NCI-H1092 (cell line): ENCODE measurements around the gene NOC4L.
A peak's percentile ranks its signal among the peaks of the same experiment; 100 is the strongest.
"Not testable (repeated sequence)": the region's sequence is repeated elsewhere in the genome, so short reads cannot be mapped to it uniquely, and the experiment has no call there.

ENCODE experiments used
- DNase-seq: peaks from one replicate; lab custom pipeline; 2025; lab: John Stamatoyannopoulos, UW

NOC4L gene

GRCh38 chr12:132142679-132143335, 1.4 kb upstream of the NOC4L start:
- no peak for DNase-seq

DNA sequence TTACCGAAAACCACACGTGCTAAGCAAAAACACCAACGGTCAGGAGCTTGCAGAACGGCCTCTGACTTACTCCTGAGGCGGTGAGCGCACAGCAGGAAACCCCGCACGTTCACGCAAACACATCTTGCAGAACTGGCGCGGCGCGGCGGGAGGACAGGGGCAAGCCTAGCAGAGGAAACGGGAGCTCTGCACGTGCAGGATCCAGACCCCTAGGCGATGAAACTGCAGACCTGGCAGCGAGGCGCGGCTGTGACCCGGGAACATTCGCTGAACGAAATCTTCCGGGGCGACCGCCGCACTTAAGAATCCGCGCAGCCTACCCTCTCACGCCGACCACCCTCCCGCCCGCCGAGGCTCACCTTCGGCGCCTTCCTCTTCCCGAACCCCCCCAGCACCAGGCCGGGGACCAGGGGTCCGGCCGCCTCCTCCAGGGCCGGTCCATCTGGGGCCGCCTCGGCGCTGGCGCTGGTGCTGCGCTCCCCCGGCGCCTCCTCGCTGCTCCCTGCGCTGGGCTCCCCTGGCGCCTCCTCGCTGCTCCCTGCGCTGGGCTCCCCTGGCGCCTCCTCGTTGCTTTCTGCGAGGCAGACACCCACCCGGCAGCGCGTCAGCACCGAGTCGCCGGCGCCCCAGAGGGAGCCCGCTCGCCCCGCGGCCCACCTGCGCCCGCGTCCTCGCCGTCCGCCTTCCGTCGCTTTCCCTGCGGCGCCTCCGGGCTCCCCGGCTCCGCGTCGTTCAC, 753 bp upstream of the NOC4L start:
- DNase-seq, result no peak

DNA sequence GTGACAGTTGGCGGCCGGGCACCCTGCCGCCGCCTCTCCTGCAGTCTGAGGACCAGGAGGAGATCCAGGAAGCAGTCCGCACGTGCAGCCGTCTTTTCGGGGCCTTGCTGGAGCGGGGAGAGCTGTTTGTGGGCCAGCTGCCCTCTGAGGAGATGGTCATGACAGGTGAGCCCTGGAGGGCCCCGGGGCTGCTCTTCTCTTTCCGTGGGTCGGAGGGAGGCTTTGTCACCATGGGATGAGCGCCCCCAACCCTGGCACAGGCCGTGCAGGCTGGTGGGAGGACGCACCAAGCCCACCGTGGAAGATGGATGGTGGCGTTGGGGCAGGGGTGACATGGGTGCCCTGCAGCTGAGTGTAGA, 532 bp downstream of the NOC4L start:
- DNase-seq, result no peak

- no peak for DNase-seq
Observed at GRCh38 chr12:132145334-132145733, 1.1 kb downstream of the NOC4L start.

DNA sequence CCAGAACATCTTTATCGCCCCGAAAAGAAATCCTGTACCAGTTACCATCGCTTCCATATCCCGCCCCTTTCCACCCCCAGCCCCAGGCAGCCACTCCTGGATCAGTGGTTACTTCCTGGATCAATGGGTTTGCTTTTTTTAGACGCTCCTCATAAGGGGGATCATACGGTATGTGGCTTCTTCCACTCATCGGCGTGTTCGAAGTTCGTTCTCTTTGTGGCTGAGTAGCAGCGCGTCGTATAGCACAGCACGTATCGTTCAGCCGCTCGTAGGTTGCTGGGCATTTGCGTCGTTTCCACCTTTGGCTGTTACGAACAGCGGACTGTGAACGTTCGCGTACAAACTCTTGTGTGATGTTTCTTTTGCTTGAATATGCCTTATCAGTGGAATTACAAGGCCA, 1.8 kb downstream of the NOC4L start:
- no peak for DNase-seq

DNA sequence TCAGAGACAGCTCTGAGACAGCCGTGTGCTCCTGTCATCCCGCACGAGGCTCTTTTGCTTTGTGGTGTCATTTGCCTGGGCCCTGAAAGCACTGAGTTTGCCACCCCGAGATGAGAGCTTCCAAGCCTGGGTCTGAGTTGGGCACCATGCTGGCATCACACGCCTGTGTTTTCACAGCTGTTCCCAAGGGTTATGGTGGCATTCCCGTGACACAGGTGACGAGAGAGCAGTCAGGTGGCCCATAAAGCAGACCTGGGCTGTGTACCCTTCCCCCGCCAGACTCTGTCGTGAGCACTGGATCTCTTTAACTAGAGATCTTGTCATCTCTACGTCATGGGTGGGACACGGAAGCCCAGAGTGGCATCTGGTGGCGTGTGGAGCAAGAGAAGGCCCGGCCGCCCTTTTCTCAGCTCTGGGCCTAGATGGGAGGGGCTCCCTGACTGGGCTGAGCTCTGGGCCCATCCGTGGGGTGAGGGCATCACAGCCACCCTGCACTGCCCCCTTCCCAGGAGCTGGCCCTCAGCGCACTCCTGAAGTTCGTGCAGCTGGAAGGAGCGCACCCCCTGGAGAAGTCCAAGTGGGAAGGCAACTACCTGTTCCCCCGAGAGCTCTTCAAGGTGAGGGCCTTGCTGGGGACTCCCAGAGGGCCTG, 2.6 kb downstream of the NOC4L start:
- no peak for DNase-seq

- DNase-seq, result no peak
Observed at GRCh38 chr12:132147423-132148367, 3.4 kb downstream of the NOC4L start.

DNA sequence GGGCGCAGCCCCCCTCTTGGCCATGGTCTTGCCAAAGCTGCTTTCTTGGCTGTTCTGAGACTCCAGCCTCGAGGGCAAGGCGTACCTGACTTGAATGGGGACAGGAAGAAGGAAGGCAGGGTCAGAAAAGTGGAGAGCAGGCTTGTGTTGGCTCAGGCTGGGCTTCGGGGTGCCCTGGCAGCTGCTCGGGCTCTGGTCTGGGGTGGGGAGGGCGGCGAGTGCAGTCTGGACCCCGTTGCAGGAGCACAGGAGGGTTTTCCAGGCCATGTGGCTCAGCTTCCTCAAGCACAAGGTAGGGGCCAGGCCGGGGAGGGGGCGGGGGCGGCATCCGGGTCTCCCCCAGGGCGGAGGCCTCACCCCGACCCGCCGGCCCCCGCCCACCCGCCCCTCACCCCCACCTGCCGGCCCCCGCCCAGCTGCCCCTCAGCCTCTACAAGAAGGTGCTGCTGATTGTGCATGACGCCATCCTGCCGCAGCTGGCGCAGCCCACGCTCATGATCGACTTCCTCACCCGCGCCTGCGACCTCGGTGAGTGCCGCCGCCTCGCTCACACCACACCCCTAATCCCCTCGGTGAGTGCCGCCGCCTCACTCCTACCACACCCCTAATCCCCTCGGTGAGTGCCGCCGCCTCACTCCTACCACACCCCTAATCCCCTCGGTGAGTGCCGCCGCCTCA, 4.2 kb downstream of the NOC4L start:
- no peak for DNase-seq

DNA sequence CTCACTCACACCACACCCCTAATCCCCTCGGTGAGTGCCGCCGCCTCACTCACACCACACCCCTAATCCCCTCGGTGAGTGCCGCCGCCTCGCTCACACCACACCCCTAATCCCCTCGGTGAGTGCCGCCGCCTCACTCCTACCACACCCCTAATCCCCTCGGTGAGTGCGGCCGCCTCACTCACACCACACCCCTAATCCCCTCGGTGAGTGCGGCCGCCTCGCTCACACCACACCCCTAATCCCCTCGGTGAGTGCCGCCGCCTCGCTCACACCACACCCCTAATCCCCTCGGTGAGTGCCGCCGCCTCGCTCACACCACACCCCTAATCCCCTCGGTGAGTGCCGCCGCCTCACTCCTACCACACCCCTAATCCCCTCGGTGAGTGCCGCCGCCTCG, 5.3 kb downstream of the NOC4L start:
- DNase-seq, result not testable (repeated sequence)

DNA sequence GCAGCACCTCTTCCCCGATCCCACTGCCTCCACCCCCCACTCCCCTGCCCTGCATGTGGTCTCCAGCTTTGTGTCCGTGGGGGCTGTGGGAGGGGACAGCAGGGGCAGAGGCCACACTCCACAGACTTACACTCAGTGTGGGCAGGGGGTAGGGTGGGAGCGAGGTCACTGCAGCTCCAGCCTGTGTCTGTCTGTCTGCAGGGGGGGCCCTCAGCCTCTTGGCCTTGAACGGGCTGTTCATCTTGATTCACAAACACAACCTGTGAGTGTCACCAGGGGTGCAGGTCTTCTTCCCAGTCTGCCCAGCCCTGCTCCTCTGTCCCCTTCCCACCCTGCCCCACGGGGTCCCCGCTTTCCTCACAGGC, 6.5 kb downstream of the NOC4L start:
- DNase-seq, result no peak

DNA sequence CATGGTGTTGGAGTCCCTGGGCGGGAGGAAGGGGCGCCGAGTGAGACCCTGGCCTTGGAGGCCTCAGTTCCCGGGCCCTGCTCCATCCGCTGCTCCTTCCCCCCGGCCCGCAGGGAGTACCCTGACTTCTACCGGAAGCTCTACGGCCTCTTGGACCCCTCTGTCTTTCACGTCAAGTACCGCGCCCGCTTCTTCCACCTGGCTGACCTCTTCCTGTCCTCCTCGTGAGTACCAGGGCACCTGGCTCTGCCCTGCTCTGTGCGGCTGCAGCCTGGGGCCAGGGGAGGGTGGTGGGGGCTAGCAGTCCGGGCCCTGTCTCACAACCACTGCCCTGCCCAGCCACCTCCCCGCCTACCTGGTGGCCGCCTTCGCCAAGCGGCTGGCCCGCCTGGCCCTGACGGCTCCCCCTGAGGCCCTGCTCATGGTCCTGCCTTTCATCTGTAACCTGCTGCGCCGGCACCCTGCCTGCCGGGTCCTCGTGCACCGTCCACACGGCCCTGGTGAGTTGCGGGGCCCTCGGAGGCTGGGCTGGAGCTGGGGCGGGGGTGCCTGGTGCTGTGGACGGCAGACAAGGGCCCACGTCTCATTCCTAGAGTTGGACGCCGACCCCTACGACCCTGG, 7.0 kb downstream of the NOC4L start:
- no peak for DNase-seq

GRCh38 chr12:132151766-132152410, 7.6 kb downstream of the NOC4L start:
- no peak for DNase-seq

DNA sequence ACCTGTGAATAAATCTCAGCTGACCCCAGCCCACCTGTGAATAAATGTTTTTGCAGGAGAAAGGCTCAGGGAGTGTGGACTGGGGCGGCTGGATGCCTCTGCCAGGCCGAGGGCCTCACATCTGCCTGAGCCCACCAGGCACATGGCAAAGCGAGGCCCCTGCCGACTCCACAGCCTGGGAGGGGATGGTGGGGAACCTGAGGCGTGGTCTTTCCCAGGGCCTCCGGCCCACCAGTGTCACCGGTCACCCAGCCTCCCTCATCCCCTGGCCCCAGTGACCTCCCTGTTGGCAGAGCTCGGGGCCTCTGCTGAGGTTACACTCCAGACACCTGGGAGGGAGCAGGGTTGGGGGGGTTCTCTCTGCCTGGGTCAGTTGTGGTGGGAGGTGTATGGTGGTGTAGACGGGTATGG, 8.2 kb downstream of the NOC4L start:
- DNase-seq, result no peak

DNA sequence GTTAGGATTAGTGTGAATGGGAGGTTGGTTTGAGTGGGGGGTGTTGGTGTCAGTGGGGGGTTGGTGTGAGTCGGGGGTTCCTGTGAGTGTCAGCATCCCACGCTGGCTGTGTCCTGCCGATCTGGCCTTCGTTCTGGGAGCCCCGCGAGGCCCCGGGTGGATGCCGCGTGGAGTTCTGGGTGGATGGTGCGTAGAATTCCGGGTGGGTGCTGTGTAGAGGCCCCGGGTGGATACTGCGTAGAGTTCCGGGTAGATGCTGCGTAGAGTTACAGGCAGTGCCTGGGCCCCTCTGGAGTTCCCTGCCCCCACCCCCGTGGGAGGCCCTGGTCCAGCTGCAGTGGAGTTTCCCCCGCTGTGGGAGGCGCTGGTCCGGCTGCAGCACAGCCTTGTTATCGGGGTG, 8.7 kb downstream of the NOC4L start:
- no peak for DNase-seq

DNA sequence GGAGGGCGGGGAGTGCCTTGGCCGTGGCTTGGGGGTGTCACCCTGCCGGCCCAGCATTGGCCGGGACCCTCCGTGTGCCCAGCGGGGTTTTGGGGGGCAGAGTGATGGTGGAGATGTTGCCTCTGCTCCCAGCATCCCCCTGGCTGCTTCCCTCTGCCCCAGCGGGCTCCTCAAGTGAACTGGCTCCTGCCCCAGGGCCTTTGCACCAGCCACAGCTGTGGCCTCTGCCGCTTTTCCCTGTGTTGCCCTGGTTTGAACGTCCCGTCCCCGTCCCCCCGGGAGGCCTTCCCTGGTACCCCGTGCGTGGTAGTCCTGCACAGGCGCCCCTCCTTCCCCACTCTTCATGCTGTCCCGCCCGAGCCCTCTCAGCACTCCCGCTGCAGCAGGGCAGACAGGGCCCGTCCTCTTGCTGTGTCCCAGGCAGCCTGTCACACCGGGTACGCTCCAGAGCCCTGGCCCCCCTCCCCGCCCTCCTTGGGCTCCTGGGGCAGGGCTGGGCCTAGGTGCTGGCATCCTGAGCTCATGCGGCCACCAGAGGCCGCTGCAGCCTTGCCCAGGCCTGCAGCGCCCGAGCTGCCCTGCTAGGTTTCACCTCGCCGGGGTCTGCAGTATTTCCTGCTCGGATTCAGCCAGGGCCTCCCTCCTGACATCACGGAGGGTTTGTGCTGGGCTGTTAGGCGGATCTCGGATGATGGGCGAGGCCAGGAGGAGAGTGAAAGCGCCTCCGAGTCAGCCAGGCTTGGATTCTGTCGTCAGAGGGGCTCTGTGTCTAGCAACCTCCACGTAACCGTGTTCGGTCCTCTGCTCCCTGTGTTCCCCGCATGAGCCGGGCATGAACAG, 9.5 kb downstream of the NOC4L start:
- peak; percentile 34 for DNase-seq

DNA sequence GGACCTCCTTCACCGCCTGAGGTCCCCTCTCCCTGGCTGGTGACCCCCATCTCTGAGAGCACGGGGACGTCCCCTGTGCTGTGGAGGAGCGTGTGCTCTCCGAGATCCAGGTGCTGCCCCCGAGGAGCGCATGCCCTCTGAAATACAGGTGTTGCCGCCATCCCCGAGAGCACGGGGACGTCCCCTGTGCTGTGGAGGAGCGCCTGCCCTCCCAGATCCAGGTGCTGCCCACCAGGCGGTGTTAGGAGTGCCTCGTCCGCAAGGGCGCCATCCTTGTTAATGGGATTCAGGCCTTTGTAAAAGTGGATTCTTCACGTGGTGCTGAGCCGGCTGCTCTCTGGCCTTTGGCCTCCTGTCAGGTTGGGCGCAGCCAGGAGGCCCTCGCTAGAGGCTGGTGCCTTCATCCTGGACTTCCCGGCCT, 10.1 kb downstream of the NOC4L start:
- no peak for DNase-seq

DNA sequence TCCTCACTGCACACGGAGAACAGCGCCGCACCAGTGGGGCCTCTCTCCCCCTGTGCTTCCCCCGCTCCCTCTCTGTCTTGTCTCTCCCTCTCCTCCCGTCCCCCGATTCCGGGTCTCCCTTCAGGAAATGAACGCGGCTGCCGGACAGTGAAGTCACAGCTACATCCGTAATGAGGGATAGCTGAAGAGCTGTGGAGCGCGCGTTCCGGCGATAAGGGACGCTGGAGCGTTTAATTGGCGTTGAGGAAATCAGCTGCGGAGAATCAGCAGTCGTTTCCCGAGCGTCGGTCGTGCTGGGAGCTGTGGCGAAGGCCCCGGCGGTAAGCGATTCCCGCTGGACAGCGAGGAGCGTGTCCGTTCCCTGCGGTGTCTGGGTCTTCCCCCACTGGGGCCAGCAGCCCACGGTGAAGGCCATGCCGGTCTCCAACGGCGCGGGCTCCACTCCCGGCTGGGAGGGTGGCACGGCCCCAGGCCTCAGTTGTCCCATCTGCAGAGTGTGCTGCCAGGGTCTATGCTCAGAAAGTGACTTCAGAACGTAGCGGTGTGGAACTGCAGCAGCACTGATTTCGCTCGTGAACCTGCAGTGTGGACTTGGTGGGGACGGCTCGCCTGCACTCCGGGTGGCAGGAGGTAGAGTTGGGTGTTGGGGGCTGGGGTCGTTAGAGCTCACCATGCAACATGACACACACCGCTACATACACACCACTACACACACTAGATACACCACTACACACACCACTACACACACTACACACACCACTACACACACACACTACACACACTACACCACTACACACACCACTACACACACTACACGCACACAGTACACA, 10.9 kb downstream of the NOC4L start:
- DNase-seq, result no peak

- DNase-seq, result no peak
Observed at GRCh38 chr12:132155771-132156572, 11.7 kb downstream of the NOC4L start.
